Psoas muscle (tissue), 8 donors: Measurements from ENCODE around the gene RRP1B. TPM values are rescaled to one million over a fixed set of nuclear protein-coding genes. Genes with fewer than 3 reads are reported as not detected.
"Not testable (repeated sequence)": the region's sequence is repeated elsewhere in the genome, so short reads cannot be mapped to it uniquely, and the experiment has no call there.

Source experiments
- ATAC-seq, 4 donors: fragments of 200-7000 bp; cut with Tn5 transposase; one replicate each; pipeline ENCODE4 v1.9.1; 2020; ENCODE audit warnings: moderate library complexity in 3 of 4, mild to moderate bottlenecking in 2 of 4
- DNase-seq, 2 donors: peaks; one replicate each; pipeline ENCODE4 v3.0.0-alpha.2; 2020
- H3K27ac ChIP-seq: fragments of 200-600 bp; one replicate; pipeline ENCODE4 v1.8.0; 2022
- H3K27me3 ChIP-seq, 3 donors: fragments of 200-600 bp in 1 of 3; one replicate each; pipeline versions ENCODE4 v1.6.1 to v1.8.0; 2013 to 2022; ENCODE audit warnings: low read length in 2 of 3, mild to moderate bottlenecking in 2 of 3, moderate library complexity in 1 of 3; ENCODE audit not compliant: insufficient read depth in 3 of 3
- H3K36me3 ChIP-seq, 2 donors: fragments of 200-600 bp in 1 of 2; one replicate each; pipeline versions ENCODE4 v1.6.1 to v1.8.0; 2013 to 2022; ENCODE audit warnings: low read depth in 1 of 2, mild to moderate bottlenecking in 1 of 2, moderate library complexity in 1 of 2; ENCODE audit not compliant: insufficient read depth in 1 of 2
- H3K4me1 ChIP-seq: fragments of 200-600 bp; one replicate; pipeline ENCODE4 v1.8.0; 2022
- H3K4me3 ChIP-seq: fragments of 200-600 bp; one replicate; pipeline ENCODE4 v1.8.0; 2022; ENCODE audit warnings: mild to moderate bottlenecking
- H3K9me3 ChIP-seq: fragments of 200-600 bp; one replicate; pipeline ENCODE4 v1.8.0; 2022
- WGBS, 3 donors: extraction: QIAGEN DNeasy Blood & Tissue Kit; methylation state at CpG; one replicate each; pipeline versions ENCODE4 v1.1.6 to v1.1.7; 2013; 5-methylcytosine and 5-hydroxymethylcytosine counted together
- intact Hi-C, 2 donors: fragments of 100-400 bp; cut with DNase I; formaldehyde crosslinking; loops; one replicate each; pipeline versions ENCODE4 v1.11.0 to v1.14.2; 2022
- polyA plus RNA-seq, 3 donors: library from polyadenylated mRNA; stranded (reverse); fragments of 200-250 nt; gene quantifications; one replicate each; pipeline ENCODE4 v1.2.3, GENCODE V29; 2013
- total RNA-seq, 4 donors: library from RNA; stranded (reverse); fragmentation: NEBNext Ultra II Directional in 2 of 4; extraction: Animal tissue kit (Norgen Biotek cat#: 25700) in 2 of 4; gene quantifications; one replicate each; pipeline versions ENCODE4 v1.2.1 to v1.2.4, GENCODE V29; 2021 to 2023
- TF ChIP-seq, protein P1 (sequence below): fragments of 200-600 bp; IDR thresholded peaks from one replicate; pipeline ENCODE4 v1.8.0; 2022; ENCODE audit warnings: antibody characterized with exemption
- donor health status: healthy with polysubstance abuse.
- donor health status: DM: no; HTN: no; CAD: no; lungs with moderate emphysema.
- donor health status: Bipolar disorder and iron deficiency.
- donor health status: healthy.
- donor health status: DM: yes; HTN: yes; CAD: no.
- donor health status: DM: no; HTN: no; CAD: no.
- donor health status: DM: no; HTN: no; CAD: no.
- donor health status: DM: yes; HTN: yes; CAD: no.

RRP1B gene
- total and polyA plus RNA-seq, 7 donors: 6.0 to 21.6 (median 20.2) TPM

- intact Hi-C loops: no loop called here
- Histone ChIP-seq H3K9me3 (no peaks in the 10 kb centered on the region), H3K27ac (no peak overlapping the region), H3K4me1 (no peaks in the 10 kb centered on the region), H3K4me3 (no peak overlapping the region), H3K36me3 (peaks cover 0 to 99% of the 10 kb centered on the region in 2 donors), H3K27me3 (no peaks in the 10 kb centered on the region)
- ATAC-seq: no peak
- TF ChIP-seq, protein P1, sequence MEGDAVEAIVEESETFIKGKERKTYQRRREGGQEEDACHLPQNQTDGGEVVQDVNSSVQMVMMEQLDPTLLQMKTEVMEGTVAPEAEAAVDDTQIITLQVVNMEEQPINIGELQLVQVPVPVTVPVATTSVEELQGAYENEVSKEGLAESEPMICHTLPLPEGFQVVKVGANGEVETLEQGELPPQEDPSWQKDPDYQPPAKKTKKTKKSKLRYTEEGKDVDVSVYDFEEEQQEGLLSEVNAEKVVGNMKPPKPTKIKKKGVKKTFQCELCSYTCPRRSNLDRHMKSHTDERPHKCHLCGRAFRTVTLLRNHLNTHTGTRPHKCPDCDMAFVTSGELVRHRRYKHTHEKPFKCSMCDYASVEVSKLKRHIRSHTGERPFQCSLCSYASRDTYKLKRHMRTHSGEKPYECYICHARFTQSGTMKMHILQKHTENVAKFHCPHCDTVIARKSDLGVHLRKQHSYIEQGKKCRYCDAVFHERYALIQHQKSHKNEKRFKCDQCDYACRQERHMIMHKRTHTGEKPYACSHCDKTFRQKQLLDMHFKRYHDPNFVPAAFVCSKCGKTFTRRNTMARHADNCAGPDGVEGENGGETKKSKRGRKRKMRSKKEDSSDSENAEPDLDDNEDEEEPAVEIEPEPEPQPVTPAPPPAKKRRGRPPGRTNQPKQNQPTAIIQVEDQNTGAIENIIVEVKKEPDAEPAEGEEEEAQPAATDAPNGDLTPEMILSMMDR: no peak
- 91 to 93% (median 93%) methylated on average over 15 of the region's 15 CpGs for WGBS, 3 donors
- DNase-seq: no peak
Observed at GRCh38 chr21:43676391-43676790, 17.0 kb downstream of the RRP1B start.

- no peak overlapping the region for H3K27ac ChIP-seq
- TF ChIP-seq, protein P1: no peak
- peaks cover 6 to 100% of the 10 kb centered on the region in 2 donors for H3K36me3 ChIP-seq
- intact Hi-C loops: no loop called here
- ATAC-seq (no peak), DNase-seq (no peak)
- no peak overlapping the region for H3K4me3 ChIP-seq
- WGBS, 3 donors: 96% methylated on average over 12 of the region's 12 CpGs
- no peaks in the 10 kb centered on the region for H3K27me3 ChIP-seq
- no peaks in the 10 kb centered on the region for H3K4me1 ChIP-seq
- H3K9me3 ChIP-seq: no peaks in the 10 kb centered on the region
Observed at GRCh38 chr21:43679951-43680350, 20.6 kb downstream of the RRP1B start.

DNA sequence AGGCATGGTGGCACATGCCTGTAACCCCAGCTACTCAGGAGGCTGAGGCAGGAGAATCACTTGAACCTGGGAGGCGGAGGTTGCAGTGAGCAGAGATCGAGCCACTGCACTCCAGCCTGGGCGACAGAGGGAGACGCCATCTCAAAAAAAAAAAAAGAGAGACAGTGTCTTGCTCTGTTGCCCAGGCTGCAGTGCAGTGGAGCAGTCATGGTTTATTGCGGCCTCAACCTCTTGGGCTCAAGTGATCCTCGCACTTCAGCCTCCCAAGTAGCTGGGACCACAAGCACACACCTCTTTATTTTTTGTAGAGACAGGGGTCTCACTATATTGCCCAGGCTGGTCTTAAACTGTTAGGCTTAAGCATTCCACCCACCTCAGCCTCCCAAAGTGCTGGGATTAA lies 21.1 kb downstream of the RRP1B start:
- DNase-seq, H3K27ac ChIP-seq, H3K4me3 ChIP-seq, intact Hi-C loops, H3K4me1 ChIP-seq, ATAC-seq, H3K27me3 ChIP-seq, H3K9me3 ChIP-seq: not testable (repeated sequence)
- WGBS, 3 donors: 75 to 97% (median 82%) methylated on average over 6 of the region's 6 CpGs
- H3K36me3 ChIP-seq: peaks cover 6 to 100% of the 10 kb centered on the region in 2 donors

- intact Hi-C loops: no loop called here
- H3K36me3 ChIP-seq: peaks cover 6 to 100% of the 10 kb centered on the region in 2 donors
Observed at GRCh38 chr21:43681650-43682049, 22.3 kb downstream of the RRP1B start.

GRCh38 chr21:43684424-43684823 lies 25.1 kb downstream of the RRP1B start:
- Histone ChIP-seq H3K9me3 (no peaks in the 10 kb centered on the region), H3K4me1 (no peaks in the 10 kb centered on the region), H3K36me3 (peaks cover 8 to 99% of the 10 kb centered on the region in 2 donors), H3K27ac (no peak overlapping the region), H3K4me3 (no peak overlapping the region), H3K27me3 (no peaks in the 10 kb centered on the region)
- WGBS, 3 donors: 65 to 81% (median 67%) methylated on average over 3 of the region's 3 CpGs
- no peak for DNase-seq
- ATAC-seq: no peak
- intact Hi-C loops: no loop called here
- TF ChIP-seq, protein P1: no peak

More at GRCh38 chr21:43681650-43682049, 22.3 kb downstream of the RRP1B start:
- ATAC-seq: no peak
- TF ChIP-seq, protein P1: no peak
- DNase-seq: no peak
- no peaks in the 10 kb centered on the region for H3K9me3 ChIP-seq
- no peaks in the 10 kb centered on the region for H3K4me1 ChIP-seq
- no peak overlapping the region for H3K27ac ChIP-seq
- WGBS, 3 donors: 93 to 98% (median 95%) methylated on average over 6 of the region's 6 CpGs
- H3K4me3 ChIP-seq: no peak overlapping the region
- H3K27me3 ChIP-seq: no peaks in the 10 kb centered on the region
